Keratinocyte (primary cell): Measurements from ENCODE around the gene FMNL3. TPM values are rescaled to one million over a fixed set of nuclear protein-coding genes. Genes with fewer than 3 reads are reported as not detected.
A peak's percentile ranks its signal among the peaks of the same experiment; 100 is the strongest.
"Not testable (repeated sequence)": the region's sequence is repeated elsewhere in the genome, so short reads cannot be mapped to it uniquely, and the experiment has no call there.

Source experiments
- DNase-seq: peaks from one replicate; pipeline ENCODE4 v3.0.0-alpha.2; 2011; ENCODE audit warnings: low read depth, missing footprints, low spot score
- FAIRE-seq: peaks from 2 replicates; lab custom pipeline; 2011; peaks lifted over from hg19 to GRCh38; lab: Jason Lieb, UNC
- H2AFZ ChIP-seq: 2 replicates; pipeline ENCODE4 v1.6.0; 2012; ENCODE audit warnings: low read length, control low read depth, inconsistent platforms; ENCODE audit not compliant: control insufficient read depth
- H3K27ac ChIP-seq: 2 replicates; pipeline ENCODE4 v1.5.1; 2011; ENCODE audit warnings: low read length; ENCODE audit not compliant: control insufficient read depth, insufficient read depth
- H3K27me3 ChIP-seq: 3 replicates; pipeline ENCODE4 v1.6.0; 2011; ENCODE audit warnings: low read length; ENCODE audit not compliant: control insufficient read depth, insufficient read depth; ENCODE audit errors: extremely low read depth
- H3K36me3 ChIP-seq, 2 experiments: 2 replicates in 1 of 2; 3 replicates in 1 of 2; pipeline ENCODE4 v1.5.1; 2011; ENCODE audit warnings: low read length in 2 of 2, mild to moderate bottlenecking in 1 of 2; ENCODE audit not compliant: control insufficient read depth in 2 of 2, insufficient read depth in 2 of 2; ENCODE audit errors: extremely low read depth in 1 of 2
- H3K4me1 ChIP-seq: 3 replicates; pipeline ENCODE4 v1.5.1; 2011; ENCODE audit warnings: low read length; ENCODE audit not compliant: control insufficient read depth, insufficient read depth; ENCODE audit errors: extremely low read depth
- H3K4me2 ChIP-seq: 3 replicates; pipeline ENCODE4 v1.6.0; 2011; ENCODE audit warnings: low read depth, low read length; ENCODE audit not compliant: control insufficient read depth, insufficient read depth; ENCODE audit errors: extremely low read depth
- H3K4me3 ChIP-seq, 3 experiments: fragments of 200-600 bp in 1 of 3; sonication (generic) in 1 of 3; 2 replicates in 2 of 3; 3 replicates in 1 of 3; pipeline ENCODE4 v1.5.1; 2011 to 2016; ENCODE audit warnings: low read length in 3 of 3, mild to moderate bottlenecking in 3 of 3, control low read depth in 2 of 3, inconsistent platforms in 1 of 3, low read depth in 1 of 3, mixed read lengths in 1 of 3, mixed run types in 1 of 3, moderate library complexity in 1 of 3; ENCODE audit not compliant: control insufficient read depth in 2 of 3, insufficient read depth in 2 of 3; ENCODE audit errors: extremely low read depth in 1 of 3
- H3K79me2 ChIP-seq: 2 replicates; pipeline ENCODE4 v1.6.0; 2012; ENCODE audit warnings: low read length; ENCODE audit not compliant: control insufficient read depth, insufficient read depth
- H3K9ac ChIP-seq: 3 replicates; pipeline ENCODE4 v1.6.0; 2011; ENCODE audit warnings: low read length; ENCODE audit not compliant: control insufficient read depth, insufficient read depth; ENCODE audit errors: extremely low read depth
- H3K9me1 ChIP-seq: 3 replicates; pipeline ENCODE4 v1.6.0; 2011; ENCODE audit warnings: low read length; ENCODE audit not compliant: control insufficient read depth, insufficient read depth; ENCODE audit errors: extremely low read depth
- H3K9me3 ChIP-seq: 2 replicates; pipeline ENCODE4 v1.5.1; 2012; ENCODE audit warnings: low read depth, low read length; ENCODE audit not compliant: control insufficient read depth
- H4K20me1 ChIP-seq: 3 replicates; pipeline ENCODE4 v1.6.0; 2011; ENCODE audit warnings: low read length; ENCODE audit not compliant: control insufficient read depth, insufficient read depth; ENCODE audit errors: extremely low read depth
- CTCF ChIP-seq, 3 experiments: IDR thresholded peaks in 1 of 3; conservative IDR thresholded peaks in 1 of 3; optimal IDR thresholded peaks in 1 of 3; 2 replicates in 2 of 3; 3 replicates in 1 of 3; pipeline versions ENCODE3 to v1.5.1; 2011; ENCODE audit warnings: low read length in 3 of 3, mild to moderate bottlenecking in 3 of 3, moderate library complexity in 2 of 3, control low read depth in 1 of 3, inconsistent platforms in 1 of 3; ENCODE audit not compliant: insufficient read depth in 2 of 3; ENCODE audit errors: extremely low read depth in 1 of 3
- EZH2 ChIP-seq: IDR thresholded peaks from one replicate; pipeline ENCODE4 v1.6.1; 2012; ENCODE audit warnings: inconsistent platforms, mild to moderate bottlenecking, low read length, moderate library complexity
- dilution Hi-C: fragments of 300-500 bp; cut with MboI; formaldehyde crosslinking; loops from one replicate; pipeline ENCODE4 v1.7.0; 2020; ENCODE audit warnings: low sequenced_read_pairs; ENCODE audit not compliant: extremely low pct_ligation_motif_present
- polyA plus RNA-seq, 5 experiments: library from polyadenylated mRNA; depleted of rRNA in 3 of 5; stranded (reverse) in 3 of 5; stranded (forward) in 1 of 5; unstranded in 1 of 5; fragments of >200 nt; gene quantifications; 1 replicate in 1 of 5; 2 replicates in 3 of 5; 3 replicates in 1 of 5; pipeline versions ENCODE4 v1.2.1 to v1.2.3, GENCODE V29; 2011 to 2012; ENCODE audit warnings: missing spikeins in 2 of 5, low read depth in 1 of 5, low replicate concordance in 1 of 5

FMNL3 gene
- polyA plus RNA-seq, 1 donor (not counting 4 experiments of a cell fraction or from before 2014, with no cell fraction given), result 1.1 TPM

- peak; percentile 5 for FAIRE-seq
- H2AFZ ChIP-seq, result peak overlapping the region; percentile 51
- peaks cover 53% of the 10 kb centered on the region for H3K79me2 ChIP-seq
- no peaks in the 10 kb centered on the region for H3K9me1 ChIP-seq
- DNase-seq, result peak; percentile 45
- H3K27me3 ChIP-seq, result no peaks in the 10 kb centered on the region
- peaks cover 3 to 13% of the 10 kb centered on the region in 2 experiments for H3K36me3 ChIP-seq
- peaks cover 24% of the 10 kb centered on the region for H3K4me1 ChIP-seq
- dilution Hi-C loops, result no loop called here
- no peaks in the 10 kb centered on the region for H3K9me3 ChIP-seq
- peak overlapping the region; percentile 65 to 97 (median 87) for H3K4me3 ChIP-seq
- peak overlapping the region; percentile 88 for H3K9ac ChIP-seq
- peak overlapping the region; percentile 97 for H3K4me2 ChIP-seq
- no peak for TF ChIP-seq CTCF (optimal IDR thresholded peaks at IDR 0.05 in 1 of 3, IDR thresholded peaks at IDR 0.05 in 1 of 3, conservative IDR thresholded peaks at IDR 0.05 in 1 of 3; ENCODE audit: extremely low read depth in 1 of 3, insufficient read depth in 2 of 3, low read length in 3 of 3)
- TF ChIP-seq EZH2, result no peak
- H3K27ac ChIP-seq, result peak overlapping the region; percentile 89
- H4K20me1 ChIP-seq, result peaks cover 37% of the 10 kb centered on the region
These were observed 34.8 kb upstream of the FMNL3 start for GRCh38 chr12:49741882-49742620.

GRCh38 chr12:49740930-49741881 is 34.0 kb upstream of the FMNL3 start, which contains the start of gene TMBIM6:
TMBIM6 (plus strand) TSS chr12:49741557; CDS start chr12:49752494, 10,937 bp downstream.
- H3K4me1 ChIP-seq, result peaks cover 24% of the 10 kb centered on the region
- H3K9ac ChIP-seq, result peak within 1 kb of the TSS; percentile 88
- H3K4me2 ChIP-seq, result peak within 1 kb of the TSS; percentile 97
- FAIRE-seq (peak; percentile 90), DNase-seq (peak; percentile 100)
- H3K36me3 ChIP-seq, result peaks cover 3 to 13% of the 10 kb centered on the region in 2 experiments
- peaks cover 34% of the 10 kb centered on the region for H4K20me1 ChIP-seq
- dilution Hi-C loops, result no loop called here
- H3K9me3 ChIP-seq, result no peaks in the 10 kb centered on the region
- peak within 1 kb of the TSS; percentile 89 for H3K27ac ChIP-seq
- TF ChIP-seq CTCF (optimal IDR thresholded peaks at IDR 0.05 in 1 of 3, IDR thresholded peaks at IDR 0.05 in 1 of 3, conservative IDR thresholded peaks at IDR 0.05 in 1 of 3; ENCODE audit: extremely low read depth in 1 of 3, insufficient read depth in 2 of 3, low read length in 3 of 3), result peak; percentile 83 to 94 (median 89)
- TF ChIP-seq EZH2, result no peak
- no peaks in the 10 kb centered on the region for H3K9me1 ChIP-seq
- H3K79me2 ChIP-seq, result peaks cover 45% of the 10 kb centered on the region
- H3K27me3 ChIP-seq, result no peaks in the 10 kb centered on the region
- H2AFZ ChIP-seq, result peak within 1 kb of the TSS; percentile 87
- peak within 1 kb of the TSS; percentile 65 to 97 (median 87) for H3K4me3 ChIP-seq

- DNase-seq, H3K9ac ChIP-seq, H3K9me3 ChIP-seq, H3K27me3 ChIP-seq, dilution Hi-C loops, H2AFZ ChIP-seq, H3K9me1 ChIP-seq, FAIRE-seq, H3K4me2 ChIP-seq, H3K27ac ChIP-seq, H3K4me3 ChIP-seq: not testable (repeated sequence)
- Histone ChIP-seq H4K20me1 (peaks cover 29% of the 10 kb centered on the region), H3K4me1 (peaks cover 24% of the 10 kb centered on the region), H3K36me3 (peaks cover 3 to 10% of the 10 kb centered on the region in 2 experiments), H3K79me2 (peaks cover 37% of the 10 kb centered on the region)
These were observed 33.1 kb upstream of the FMNL3 start for GRCh38 chr12:49740277-49740676.
